Measurements from ENCODE around the gene ITCH.
"Not testable (repeated sequence)": the region's sequence is repeated elsewhere in the genome, so short reads cannot be mapped to it uniquely, and the experiment has no call there.

DNA sequence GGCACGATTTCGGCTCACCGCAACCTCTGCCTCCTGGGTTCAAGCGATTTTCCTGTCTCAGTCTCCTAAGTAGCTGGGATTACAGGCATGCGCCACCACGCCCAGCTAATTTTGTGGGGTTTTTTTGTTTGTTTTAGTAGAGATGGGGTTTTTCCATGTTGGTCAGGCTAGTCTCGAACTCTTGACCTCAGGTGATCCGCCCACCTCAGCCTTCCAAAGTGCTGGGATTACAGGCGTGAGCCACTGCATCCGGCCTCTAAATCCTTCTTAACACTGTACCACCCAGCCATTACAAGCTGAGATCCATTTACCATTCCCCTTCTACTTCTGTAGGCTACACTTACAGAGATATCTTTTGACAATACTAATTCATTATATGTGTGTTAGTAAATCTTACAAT, 51.5 kb downstream of the ITCH start:
- TF ChIP-seq, protein P1, sequence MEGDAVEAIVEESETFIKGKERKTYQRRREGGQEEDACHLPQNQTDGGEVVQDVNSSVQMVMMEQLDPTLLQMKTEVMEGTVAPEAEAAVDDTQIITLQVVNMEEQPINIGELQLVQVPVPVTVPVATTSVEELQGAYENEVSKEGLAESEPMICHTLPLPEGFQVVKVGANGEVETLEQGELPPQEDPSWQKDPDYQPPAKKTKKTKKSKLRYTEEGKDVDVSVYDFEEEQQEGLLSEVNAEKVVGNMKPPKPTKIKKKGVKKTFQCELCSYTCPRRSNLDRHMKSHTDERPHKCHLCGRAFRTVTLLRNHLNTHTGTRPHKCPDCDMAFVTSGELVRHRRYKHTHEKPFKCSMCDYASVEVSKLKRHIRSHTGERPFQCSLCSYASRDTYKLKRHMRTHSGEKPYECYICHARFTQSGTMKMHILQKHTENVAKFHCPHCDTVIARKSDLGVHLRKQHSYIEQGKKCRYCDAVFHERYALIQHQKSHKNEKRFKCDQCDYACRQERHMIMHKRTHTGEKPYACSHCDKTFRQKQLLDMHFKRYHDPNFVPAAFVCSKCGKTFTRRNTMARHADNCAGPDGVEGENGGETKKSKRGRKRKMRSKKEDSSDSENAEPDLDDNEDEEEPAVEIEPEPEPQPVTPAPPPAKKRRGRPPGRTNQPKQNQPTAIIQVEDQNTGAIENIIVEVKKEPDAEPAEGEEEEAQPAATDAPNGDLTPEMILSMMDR (IDR thresholded peaks at IDR 0.05), result not testable (repeated sequence)
- not testable (repeated sequence) for TF ChIP-seq POLR2AphosphoS5 (IDR thresholded peaks at IDR 0.05; ENCODE audit: insufficient read depth in 1 of 2, low read depth in 1 of 2); POLR2A (IDR thresholded peaks at IDR 0.05)
